Measurements from ENCODE around the gene TRIM32.
"Not testable (repeated sequence)": the region's sequence is repeated elsewhere in the genome, so short reads cannot be mapped to it uniquely, and the experiment has no call there.

TRIM32 gene

DNA sequence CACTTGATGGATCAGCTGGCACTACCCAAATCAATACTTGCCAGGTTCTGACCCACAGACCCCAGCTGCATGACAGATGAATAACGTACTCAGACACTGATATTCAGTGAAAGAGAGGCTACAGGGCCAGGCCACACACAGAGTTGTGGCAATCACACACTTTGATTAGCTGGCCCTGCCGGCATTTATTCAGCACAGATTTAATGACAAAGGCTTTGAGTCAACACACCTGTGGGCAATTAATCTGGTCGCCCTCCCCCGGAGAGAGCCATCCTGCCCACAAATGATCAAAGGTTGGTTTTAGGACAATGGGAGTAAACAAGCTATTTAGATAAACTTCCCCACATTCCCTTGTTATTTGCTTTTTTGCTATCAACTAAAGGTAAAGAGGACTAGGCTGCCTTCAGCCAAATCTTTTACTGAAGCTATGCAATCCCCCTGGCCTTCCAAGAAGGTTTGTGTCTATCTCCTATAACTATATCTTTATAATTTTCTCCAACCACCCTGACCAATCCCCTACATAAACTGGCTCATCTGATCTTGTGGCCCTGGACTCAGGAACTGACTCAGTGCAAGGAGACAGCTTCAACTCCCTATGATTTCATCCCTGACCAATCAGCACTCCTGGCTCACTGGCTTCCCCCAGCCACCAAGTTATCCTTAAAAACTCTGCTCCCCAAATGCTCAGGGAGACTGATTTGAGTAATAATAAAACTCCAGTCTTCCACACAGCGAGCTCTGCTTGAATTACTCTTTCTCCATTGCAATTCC lies 12.7 kb upstream of the TRIM32 start:
- FAIRE-seq = no peak

DNA sequence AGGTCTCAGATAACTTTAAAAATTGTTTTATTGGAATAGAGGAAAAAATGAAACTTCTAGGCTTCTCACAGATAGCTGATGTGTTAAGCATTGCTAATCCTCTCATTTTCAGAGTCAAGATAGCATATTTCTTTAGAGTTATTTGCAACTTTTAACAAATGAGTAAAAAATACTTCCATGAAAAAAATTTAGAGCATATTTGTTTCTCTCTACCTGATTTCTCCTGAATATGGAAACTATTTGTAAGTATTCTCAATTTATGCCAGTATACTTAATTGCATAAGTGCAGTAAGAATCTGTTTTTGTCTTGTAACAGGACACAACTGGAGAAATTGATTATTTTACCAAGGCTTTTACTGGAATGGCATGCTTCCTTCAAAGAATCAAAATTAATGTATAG lies 3.6 kb upstream of the TRIM32 start:
- FAIRE-seq = no peak

DNA sequence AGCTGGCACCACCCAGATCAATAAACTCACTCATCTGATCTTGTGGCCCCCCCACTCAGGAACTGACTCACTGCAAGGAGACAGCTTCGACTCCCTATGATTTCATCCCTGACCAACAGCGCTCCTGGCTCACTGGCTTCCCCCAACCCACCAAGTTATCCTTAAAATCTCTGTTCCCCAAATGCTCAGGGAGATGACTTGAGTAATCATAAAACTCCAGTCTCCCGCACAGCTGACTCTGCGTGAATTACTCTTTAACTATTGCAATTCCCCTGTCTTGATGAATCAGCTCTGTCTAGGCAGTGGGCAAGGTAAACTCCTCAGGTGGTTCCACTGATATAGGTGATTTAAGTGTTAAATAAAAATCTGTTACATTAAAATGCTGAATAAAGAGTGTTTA lies 1.9 kb upstream of the TRIM32 start:
- FAIRE-seq = no peak

DNA sequence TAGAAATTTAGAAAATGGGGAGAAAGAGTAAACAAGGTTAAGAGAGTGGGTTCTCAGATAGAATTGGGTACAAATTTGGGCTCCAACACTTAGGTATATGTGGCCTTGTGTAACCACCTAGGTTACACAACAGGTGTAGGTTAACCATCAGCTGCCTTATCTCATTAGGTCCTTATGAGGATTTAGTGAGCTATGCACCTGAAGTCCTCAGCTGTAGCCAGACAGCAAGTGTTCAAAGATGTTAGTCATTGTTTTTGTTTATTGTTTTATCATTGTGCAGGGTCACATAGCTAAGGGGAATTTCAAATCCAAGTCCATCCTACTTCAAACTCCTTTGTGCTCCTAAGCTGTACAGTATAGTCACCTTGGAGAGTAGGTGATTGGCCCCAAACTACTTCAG lies 970 bp upstream of the TRIM32 start:
- no peak for FAIRE-seq

DNA sequence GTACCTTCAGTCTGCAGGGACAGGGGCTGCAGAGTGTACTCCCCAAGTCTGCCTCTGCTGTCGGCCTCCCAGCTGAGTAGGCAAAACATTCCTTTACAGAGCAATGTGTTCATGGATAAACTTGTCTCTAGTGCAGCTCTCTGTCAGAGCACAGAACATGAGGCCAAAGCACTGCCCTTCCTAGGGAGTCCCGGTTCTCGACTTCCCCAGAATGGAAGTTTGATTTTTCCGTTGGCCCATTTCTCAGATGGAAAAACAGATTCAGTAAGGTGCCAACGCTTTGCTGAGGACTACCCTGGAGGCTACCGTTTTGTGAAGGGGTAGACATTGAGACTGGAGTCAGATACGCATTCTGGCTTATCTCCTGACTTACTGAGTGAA lies 422 bp upstream of the TRIM32 start:
- no peak for FAIRE-seq

DNA sequence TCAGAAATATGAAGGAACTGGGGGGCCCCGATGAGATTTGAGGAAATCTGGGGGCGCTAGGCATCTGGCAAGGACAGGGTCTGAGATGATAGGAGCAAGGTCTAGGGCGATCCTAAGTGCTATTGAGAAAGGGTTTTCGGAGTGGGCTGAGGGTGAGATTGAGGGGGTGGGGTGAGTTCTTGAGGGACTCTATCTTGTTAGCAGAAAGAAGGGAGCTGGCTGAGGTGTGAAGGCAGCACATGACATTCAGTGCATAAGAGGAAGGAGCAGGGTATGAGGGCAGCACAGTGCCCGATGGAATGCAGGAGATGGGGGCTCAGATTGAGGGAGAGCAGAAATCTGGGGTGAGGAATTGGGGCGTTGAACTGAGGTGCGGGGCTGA lies 640 bp downstream of the TRIM32 start:
- no peak for FAIRE-seq

DNA sequence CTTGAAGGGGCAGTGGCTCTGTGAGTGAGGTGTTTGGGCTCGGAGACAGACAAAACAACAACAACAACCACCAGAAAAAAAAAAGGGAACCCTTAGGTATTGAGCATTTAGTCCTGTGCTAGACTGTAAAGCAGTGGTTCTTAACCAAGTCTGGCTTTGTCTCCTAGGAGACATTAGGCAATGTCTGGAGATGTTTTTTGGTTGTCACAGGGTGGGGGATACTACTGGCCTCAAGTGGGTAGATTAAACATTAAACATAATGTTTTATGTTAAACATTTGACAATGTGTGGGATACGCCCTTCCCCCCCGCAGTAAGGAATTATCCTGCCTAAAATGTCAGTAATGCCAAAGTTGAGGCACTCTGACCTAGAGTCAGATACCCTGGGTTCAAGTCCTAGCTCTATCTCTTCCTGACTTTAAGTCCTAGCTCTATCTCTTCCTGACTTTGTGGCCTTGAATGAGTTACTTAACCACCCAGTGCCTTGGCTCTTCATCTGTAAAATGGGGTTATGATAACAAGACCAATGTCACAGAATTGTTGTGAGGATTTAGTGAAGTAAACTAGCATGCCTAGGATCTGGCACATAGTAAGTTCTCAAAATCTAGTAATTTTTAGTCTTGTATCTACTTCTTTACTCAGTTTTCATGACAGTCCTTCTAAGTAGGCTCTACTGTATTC lies 1.8 kb downstream of the TRIM32 start:
- FAIRE-seq = no peak

DNA sequence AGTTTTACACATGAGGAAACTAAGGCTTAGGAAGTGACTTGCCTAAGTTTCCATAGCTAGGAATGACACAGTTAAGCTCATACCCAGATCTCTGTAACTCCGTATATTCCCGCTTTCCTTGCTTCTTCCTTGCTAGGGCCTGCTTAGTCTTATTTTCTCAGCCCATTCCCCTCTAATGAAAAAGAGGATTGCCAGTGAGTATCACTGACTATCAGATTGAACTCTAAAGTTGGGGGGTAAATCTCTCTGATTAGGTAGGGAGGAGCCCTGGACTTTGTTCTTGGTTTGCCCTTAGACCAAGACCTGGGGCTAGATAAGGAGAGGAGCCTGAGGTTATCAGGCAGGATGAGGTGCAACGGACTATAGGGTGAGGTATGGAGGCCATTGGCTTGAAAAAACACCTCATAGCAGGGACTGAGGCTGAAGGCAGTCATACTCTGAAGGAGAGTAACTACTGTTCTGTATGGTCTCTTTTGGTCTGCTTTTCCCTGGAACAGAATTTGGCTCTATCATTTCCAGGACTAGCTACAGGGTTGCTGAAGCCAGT lies 2.5 kb downstream of the TRIM32 start:
- no peak for FAIRE-seq

DNA sequence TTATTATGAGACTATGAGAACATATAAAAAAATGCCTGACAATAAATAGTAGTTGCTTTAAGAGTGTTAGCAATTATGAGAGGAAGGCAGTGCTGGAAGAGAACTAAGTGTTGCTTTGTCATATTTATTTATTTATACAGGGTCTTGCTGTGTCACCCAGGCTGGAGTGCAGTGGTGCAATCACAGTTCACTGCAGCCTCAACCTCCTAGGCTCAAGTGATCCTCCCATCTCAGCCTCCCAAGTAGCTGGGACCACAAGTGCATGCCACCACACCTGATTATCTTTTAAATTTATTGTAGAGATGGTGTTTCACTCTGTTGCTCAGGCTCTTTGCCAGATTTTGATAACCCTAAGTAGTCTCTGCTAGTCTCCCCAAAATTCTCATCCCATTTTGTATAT lies 3.7 kb downstream of the TRIM32 start:
- not testable (repeated sequence) for FAIRE-seq

DNA sequence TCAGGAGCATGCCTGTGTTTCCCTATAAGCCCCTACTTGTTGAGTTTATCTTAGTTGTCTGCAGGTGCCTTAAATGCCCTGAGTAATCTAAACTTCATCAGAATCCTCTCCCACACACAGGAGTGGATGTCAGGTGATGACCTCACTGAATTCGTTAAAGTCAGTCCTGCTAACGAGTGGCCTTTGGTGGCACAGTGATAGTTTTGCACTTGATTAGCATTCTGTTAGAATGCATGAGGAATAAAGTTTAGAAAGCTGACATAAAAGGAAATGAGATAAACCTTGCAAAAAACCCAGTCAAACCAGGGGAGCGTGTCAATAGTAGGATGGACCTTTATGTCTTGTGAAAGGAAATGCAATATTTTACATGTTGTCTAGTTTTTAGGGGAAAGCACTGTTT lies 4.5 kb downstream of the TRIM32 start:
- no peak for FAIRE-seq

DNA sequence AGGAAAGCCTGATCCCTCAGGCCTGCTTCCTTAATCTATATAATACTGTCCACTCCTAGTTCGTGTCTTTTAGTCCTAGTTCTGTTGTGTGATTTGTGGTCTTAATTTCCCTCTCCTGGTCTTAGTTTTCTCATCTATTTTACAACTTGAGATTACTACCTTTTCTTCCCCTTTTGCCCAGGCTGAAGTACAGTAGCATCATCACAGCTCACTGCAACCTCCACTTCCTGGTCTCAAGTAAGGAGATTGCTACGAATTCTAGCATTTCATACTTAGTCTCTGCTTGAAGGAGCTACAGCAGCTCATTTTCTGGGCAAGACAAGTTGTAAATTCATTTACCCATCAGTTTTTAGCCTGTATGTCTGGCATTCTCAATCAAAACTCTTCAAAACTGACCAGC lies 5.5 kb downstream of the TRIM32 start:
- FAIRE-seq = no peak

DNA sequence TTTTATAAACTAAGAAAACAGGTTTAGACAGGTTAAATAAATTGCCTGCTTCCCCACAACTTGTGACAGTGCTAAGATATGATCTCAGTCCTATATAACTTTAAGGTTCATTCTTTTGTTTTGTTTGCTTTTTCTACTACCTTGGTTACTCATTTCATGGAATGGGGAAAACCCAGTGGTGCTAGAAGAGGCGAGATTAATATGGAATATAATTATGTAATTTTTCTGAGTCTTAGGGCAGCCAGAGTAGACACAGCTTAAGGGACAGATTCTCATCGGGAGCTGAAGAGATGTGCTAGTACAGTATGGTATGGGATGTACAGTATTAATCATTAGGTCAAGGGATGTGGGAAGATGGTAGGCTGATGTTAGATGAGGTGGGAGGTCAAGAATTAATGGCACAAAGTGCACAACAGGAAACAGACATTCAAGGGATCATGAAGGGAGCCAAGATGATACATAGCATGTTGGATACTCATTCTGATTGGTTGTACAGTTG lies 6.2 kb downstream of the TRIM32 start:
- no peak for FAIRE-seq

DNA sequence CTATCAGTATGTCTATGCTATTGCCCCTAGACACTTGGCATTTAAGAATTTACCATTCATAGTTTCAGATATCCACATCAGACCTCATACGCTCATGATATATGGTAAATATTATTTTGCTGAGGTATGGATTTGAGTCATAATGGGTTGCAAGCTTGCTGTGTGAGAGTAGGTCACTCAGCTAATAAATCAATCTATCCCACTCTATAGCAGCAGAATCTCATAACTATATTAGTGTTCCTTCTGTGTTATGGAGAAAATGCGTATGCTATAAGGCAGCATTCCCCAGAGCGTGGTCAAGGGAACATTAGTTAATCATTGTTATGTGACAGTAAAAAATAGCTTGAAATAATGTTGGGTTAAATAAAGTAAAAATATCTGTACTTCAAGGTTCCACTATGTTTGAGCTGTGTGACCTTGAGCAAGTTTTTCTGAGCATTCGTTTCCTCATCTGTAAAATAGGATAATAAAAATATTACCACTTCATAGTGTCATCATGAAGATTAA lies 7.7 kb downstream of the TRIM32 start:
- no peak for FAIRE-seq

DNA sequence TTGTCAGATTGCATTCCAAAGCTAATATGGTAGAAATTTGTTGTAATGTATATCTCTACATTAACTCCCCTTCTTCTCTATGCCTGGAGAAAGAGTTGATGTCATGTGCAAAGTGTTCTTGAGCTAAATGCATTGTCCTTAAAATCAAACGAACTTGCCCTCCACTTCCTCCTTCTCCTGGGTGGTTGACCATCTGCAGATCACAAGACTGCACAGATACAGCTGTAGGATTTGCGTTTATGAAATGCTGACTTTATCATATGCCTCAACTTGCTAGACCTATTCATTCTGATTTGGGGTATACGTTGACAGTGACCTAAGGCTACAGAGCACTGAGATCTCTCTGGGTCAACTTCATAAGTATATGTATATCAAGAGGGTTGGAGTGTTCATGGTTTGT lies 8.3 kb downstream of the TRIM32 start:
- FAIRE-seq = no peak

DNA sequence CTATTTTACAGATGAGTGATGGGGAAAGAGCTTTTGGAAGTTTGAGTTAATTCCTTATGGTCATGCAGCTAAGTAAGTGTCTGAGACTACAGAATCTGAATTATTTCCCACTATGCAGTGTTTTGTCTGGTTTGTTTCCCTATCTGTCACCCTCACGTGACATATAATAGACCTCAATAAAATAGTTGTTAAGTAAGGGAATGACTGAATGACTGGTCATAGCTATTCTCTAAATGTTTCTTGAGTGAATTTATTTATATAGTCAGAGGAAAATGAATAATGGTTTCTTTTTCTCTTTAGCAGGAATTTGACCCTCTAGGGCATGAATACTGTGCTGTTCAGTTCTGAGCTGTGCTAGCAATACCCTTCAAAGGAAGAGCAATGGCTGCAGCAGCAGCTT lies 10.3 kb downstream of the TRIM32 start:
- FAIRE-seq = no peak

DNA sequence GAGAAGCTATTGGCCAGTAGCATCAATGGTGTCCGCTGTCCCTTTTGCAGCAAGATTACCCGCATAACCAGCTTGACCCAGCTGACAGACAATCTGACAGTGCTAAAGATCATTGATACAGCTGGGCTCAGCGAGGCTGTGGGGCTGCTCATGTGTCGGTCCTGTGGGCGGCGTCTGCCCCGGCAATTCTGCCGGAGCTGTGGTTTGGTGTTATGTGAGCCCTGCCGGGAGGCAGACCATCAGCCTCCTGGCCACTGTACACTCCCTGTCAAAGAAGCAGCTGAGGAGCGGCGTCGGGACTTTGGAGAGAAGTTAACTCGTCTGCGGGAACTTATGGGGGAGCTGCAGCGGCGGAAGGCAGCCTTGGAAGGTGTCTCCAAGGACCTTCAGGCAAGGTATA lies 10.8 kb downstream of the TRIM32 start:
- no peak for FAIRE-seq

DNA sequence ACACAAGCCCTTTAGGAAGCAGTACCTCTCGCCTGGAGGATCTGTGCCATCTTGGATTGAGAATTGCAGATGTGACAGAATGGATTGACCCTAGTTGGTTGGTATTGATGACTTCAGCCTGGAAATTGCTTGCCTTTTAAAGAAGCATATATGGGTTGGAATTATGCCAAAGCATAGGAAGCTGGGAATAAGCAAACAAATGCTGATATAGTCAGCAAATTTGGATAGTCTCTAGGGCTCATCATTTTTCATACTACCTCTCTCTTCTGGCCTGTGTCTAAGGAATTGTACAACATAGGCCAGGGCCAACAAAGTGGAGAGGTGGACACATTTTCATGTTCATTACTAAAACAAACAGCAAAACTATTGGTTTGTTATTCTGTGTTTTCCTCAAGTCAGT lies 13.2 kb downstream of the TRIM32 start:
- no peak for FAIRE-seq

DNA sequence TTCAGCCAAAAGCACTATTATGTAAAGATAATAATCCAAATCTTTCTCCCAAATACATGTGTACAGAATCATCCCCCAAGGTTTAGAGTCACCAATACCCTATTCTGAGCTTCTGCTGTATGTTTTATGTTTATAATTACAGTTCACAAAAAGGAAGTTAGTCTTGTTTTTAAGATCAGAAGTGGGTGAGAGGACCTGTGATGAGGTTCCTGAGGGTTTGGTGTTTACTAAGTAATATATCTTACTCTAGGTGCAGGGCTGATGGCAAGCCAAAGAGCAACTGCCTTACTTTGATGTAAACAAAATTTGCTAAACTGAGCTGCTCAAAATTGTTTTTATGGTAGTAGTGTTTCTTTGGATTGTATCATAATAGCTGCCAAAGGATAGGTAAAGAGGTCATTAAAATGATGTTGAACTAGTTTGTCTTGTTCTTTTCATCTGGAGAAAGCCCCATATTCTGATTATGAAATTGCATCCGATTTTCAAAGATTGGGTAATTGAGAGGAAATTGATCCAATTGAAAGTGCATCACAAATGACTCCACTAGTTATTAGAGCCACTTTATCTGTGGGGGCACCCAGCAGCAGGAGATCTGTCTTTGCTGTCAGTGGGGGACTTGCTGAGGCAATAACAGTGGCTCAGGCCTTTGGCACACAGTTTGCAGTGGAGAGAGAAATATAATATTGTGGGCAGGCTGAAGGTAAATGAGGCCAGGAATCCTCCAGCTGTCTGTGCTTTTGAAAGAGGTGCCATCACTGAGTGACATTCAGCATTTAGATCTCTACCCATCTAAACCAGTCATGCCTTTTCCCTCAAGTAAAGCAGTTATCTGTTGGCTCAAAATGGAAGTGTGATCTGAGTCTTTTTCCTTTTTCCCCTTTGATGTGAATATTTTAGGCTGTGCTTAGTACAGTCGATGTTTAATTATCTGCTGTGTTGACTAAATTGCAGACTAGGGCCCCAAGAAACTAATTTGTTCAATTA lies 14.1 kb downstream of the TRIM32 start:
- no peak for FAIRE-seq

DNA sequence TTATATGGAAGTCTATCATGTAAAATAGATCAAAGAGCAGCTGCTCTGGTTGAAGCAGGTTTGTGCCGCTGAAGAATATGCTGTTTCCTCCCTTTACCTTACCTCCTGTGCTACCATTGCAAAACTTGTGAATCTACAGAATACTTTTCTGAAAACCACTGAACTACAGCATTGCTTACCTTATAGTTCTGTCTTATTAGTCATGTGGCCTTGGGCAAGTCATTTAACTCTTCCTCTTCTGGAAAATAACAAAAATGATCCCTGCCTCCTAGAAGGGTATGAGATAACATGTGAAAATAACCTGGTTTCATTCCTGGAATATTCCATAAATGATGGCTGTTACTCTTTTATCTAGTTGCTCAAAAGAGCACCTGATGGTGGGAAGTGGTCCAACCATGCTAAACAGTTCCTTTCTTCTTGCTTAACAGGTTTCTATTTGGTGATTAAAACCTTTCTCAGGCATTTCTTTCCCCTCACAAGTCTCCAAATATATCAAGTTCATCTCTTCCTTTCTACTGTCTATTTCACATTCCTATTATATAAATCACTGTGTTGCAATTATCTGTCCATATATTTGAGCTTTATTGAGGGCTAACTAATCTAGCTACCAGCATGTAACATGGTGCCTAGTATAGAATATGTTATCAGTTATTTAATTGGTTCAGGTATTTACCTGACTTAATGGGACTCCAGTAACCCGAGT lies 15.0 kb downstream of the TRIM32 start:
- FAIRE-seq = no peak

DNA sequence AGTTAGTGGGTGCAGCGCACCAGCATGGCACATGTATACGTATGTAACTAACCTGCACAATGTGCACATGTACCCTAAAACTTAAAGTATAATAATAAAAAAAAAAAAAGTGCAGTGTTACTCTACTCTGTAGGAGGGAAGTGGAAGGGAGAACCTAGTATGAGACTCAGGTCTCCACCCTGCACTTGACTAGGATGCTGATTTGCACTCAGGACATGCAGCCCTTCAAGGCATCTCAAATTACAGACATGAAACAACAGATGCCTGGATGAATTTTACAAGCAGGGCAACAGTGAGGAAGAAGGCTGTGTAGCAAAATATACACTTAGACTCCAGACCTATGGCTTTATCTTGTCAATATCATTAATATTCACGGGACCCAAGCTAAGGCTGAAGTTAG lies 16.5 kb downstream of the TRIM32 start:
- no peak for FAIRE-seq

DNA sequence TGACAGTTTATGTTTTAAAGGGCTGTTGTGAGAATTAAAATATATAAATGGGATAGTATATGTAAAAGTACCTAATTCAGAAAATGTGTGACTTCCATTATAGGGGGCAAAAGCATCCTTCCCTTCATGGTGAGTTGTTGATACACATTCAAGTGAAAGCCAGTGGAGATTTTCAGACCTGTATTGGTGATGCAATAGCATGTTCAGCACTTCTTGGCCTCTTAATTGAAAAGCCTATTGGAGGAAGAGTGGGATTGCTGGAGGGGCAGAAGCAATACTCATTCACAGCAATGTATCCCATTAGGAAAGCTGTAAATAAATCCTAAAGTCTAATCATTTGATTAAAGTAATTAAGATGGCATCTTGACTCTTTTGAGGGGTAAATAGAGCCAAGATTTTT lies 17.4 kb downstream of the TRIM32 start:
- FAIRE-seq = no peak

DNA sequence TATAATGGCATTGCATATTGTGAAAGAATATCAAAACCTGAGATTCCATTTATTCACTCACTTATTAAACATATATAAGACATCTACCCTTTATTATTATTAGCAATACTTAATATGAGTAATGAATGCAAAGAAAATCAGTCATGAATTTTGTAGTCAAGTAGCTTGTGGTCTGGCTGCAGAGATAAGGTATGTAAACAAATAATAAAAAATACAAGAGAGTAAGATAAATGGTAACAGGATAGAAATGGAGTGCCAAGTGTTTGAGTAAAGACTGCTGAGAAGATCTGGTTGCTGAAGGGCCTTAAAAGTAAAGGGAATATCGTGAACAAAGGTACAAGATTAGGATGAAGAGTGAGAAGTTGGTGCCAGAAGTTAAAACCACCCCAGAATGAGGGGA lies 18.4 kb downstream of the TRIM32 start:
- FAIRE-seq = no peak

All from G401.6 (cell line).